AG20443 (cell line): Measurements from ENCODE around the gene PPP1R14C.

Source experiments
- DNase-seq: peaks from one replicate; pipeline ENCODE4 v3.0.0; 2012; ENCODE audit warnings: low spot score, mixed read lengths

The PPP1R14C gene

DNA sequence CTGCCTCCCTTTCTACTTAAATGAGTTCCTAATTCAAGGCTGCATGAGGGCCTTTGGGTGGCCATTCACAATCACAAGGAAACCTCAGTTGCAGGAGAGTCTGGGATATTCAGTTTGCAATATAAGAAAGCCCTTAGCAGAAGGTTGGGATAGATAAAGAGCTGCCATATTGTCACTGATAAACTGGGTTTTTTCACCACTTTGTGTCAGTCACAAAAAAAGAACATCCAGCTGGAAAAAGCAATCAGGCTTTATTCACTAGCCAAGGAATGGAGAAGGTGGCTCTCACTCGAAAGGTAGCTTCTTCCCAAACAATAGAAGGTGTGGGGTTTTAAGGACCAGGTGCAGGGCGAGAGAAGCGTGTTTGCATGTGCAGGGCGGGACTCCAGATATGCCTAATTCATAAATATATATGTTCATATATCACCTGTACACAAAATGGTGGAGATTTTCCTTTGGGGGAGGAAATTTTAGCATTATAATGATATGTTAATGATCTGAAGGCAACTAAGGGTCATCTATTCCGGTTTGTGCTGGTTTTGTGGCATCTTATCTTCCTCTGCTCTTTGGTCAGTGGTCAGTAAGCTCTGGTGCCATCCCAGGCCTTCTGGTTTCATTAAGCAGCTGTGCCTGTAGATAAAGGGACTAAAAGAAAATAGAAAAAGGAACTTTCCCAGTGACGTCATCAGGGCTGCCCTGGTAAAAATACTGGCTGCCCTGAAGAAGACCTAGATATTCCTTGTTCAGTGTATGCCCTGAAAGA lies 128.8 kb downstream of the PPP1R14C start:
- no peak for DNase-seq

- DNase-seq: no peak
Observed at GRCh38 chr6:150272264-150272975, 129.6 kb downstream of the PPP1R14C start.

- DNase-seq: no peak
Observed at GRCh38 chr6:150272976-150273315, 130.1 kb downstream of the PPP1R14C start.

GRCh38 chr6:150273457-150274309 lies 130.8 kb downstream of the PPP1R14C start:
- no peak for DNase-seq

GRCh38 chr6:150275489-150275888 lies 132.6 kb downstream of the PPP1R14C start:
- no peak for DNase-seq

GRCh38 chr6:150276168-150276936 lies 133.5 kb downstream of the PPP1R14C start:
- no peak for DNase-seq

- no peak for DNase-seq
Observed at GRCh38 chr6:150276937-150277742, 134.3 kb downstream of the PPP1R14C start.

DNA sequence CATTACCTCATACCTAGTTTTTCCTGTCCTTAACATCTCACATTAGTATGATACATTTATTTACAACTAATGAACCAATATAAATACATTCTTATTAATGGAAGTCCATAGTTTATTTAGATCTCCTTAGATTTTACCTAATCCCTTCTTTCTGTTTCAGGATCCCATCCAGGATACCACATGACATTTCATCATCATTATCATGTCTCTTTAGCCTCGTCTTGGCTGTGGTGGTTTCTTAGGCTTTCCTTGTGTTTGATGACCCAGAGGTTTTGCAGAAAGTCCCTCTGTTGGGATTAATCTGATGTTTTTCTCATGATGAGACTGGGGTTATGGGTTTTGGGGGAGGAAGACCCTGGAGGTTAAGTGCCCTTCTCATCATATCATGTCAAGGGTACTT lies 136.7 kb downstream of the PPP1R14C start:
- DNase-seq: no peak

GRCh38 chr6:150280703-150281102 lies 137.9 kb downstream of the PPP1R14C start:
- no peak for DNase-seq

- no peak for DNase-seq
Observed at GRCh38 chr6:150281767-150282166, 138.9 kb downstream of the PPP1R14C start.

- no peak for DNase-seq
Observed at GRCh38 chr6:150282806-150283205, 140.0 kb downstream of the PPP1R14C start.

GRCh38 chr6:150286460-150286859 lies 143.6 kb downstream of the PPP1R14C start:
- no peak for DNase-seq

GRCh38 chr6:150286912-150287311 lies 144.1 kb downstream of the PPP1R14C start:
- DNase-seq: no peak

- no peak for DNase-seq
Observed at GRCh38 chr6:150288456-150288855, 145.6 kb downstream of the PPP1R14C start.

GRCh38 chr6:150289454-150290071 lies 146.7 kb downstream of the PPP1R14C start:
- DNase-seq: no peak

- peak; percentile 89 for DNase-seq
Observed at GRCh38 chr6:150290429-150290828, 147.6 kb downstream of the PPP1R14C start.

DNA sequence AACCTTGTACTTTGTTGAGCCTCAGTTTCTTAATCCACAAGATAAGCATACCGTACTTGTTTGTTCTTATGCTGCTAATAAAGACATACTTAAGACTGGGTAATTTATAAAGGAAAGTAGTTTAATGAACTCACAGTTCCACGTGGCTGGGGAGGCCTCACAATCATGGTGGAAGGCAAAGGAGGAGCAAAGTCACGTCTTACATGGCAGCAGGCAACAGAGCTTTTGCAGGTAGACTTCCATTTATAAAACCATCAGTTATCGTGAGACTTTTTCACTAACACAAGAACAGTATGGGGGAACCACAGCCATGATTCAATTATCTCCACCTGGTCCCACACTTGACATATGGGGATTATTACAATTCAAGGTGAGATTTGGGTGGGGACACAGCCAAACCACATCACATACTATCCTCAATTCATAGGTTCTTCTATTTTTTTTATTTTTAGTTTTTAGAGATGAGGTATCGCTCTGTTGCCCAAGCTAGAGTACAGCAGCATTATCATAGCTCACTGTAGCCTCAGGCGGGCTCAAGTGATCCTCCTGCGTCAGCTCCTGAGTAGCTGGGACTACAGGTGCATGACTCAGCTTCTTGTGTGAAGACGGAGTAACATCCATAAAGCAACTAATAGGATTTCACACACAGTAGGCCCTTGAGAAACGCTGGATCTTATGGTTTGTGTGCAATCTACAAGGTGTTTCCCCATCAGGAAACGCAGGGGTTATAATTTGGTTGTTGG lies 149.3 kb downstream of the PPP1R14C start:
- DNase-seq: no peak

- DNase-seq: no peak
Observed at GRCh38 chr6:150293019-150293418, 150.2 kb downstream of the PPP1R14C start.

DNA sequence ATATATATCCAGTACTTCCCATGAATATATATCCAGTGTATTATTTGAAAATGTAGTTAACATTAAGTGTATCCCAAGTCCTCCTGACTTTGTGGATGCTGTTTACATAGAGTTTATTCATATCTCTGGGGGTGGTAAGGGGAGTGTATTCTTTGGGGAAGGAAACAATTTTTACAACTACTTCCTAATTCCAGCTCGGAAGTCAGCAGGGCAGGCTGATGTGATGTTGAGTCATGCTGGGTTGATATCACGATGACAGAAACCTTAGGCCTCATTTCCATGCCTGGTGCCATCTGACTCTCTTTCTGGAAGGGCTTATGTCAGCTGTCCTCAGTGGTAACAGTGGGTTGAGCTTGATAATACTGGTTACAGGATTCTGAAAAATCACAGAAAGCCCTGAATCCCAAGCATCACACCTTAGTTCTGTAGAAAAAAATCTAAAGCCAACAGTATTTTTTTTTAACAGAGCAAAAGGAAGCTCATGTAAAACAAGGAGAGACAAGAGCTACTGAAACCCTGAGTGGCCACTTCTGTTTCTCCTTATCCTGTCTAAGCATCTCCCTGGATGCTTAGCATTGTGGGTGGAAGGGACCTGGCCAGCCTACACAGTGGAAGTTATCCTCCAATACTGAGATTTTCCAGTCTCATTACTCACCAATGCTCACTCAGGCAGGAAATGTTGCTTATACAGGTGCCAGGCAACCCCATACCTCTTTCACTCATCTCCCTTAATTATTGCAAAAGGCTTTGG lies 150.8 kb downstream of the PPP1R14C start:
- peak; percentile 70 for DNase-seq
